NT2/D1 (cell line): Measurements from ENCODE around the gene KCTD16.

Experiments
- SUZ12 ChIP-seq: IDR thresholded peaks from 2 replicates; pipeline ENCODE4 v1.6.1; 2011; ENCODE audit not compliant: insufficient read length, insufficient read depth; ENCODE audit errors: extremely low read depth
- YY1 ChIP-seq: IDR thresholded peaks from 2 replicates; pipeline ENCODE4 v1.6.1; 2011; ENCODE audit not compliant: insufficient read length, insufficient read depth
- ZNF274 ChIP-seq: IDR thresholded peaks from 2 replicates; pipeline ENCODE4 v1.6.1; 2011; ENCODE audit warnings: mild to moderate bottlenecking, low read depth, low read length

DNA sequence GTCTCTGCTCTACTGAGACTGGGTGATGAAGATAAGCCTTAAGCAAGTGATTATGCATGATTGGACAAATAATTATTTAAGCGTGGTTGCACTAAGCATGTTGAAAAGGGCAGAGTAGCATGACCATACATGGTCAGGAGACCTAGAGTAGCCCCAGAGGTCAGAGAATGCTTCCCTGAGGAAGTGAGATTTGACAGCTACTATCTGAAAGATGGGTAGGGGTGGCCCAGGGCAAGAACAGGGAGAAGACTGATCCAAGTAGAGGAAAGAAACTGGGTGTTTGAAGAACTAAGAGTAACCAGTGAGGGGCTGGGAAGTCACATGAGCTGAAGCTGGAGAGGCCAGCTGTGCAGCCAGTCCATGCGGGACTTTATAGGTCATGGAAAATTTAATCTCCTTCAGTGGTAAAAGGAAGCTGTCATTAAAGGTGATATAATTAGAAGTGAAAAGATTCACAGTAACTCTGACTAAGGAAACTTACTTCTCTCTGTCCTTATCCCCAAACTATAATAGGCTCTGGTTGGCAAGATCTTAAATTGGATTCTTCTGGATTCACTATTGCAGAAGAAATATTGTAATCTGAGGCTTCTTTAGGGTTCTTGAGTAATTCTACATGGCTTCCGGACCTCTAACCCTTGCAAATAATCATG is 35.4 kb upstream of the KCTD16 start:
- TF ChIP-seq SUZ12 (no peak), ZNF274 (no peak), YY1 (no peak)
